ENCODE data around the gene DDX19B. TPM values are rescaled to one million over a fixed set of nuclear protein-coding genes. Genes with fewer than 3 reads are reported as not detected.

The DDX19B gene
- total RNA-seq, 6 experiments from 2014 or later = 20.8 to 30.9 (median 26.7) TPM

GRCh38 chr16:70374213-70374612 lies 75.2 kb downstream of the DDX19B start:
- DNase-seq = no peak
- Mint-ChIP-seq H3K9me3 (no peaks in the 10 kb centered on the region), H3K4me1 (ENCODE audit: low read depth) (0 out of 2 replicates have a peak, but pooled peaks cover 5% of the 10 kb centered on the region), H3K4me3 (no peak overlapping the region), H3K27me3 (ENCODE audit: insufficient read depth) (peaks cover 11% of the 10 kb centered on the region), H3K27ac (no peak overlapping the region), H3K36me3 (ENCODE audit: low read depth) (peaks cover 34% of the 10 kb centered on the region)
- TF ChIP-seq CTCF (IDR thresholded peaks at IDR 0.05) = no peak

- TF ChIP-seq CTCF (IDR thresholded peaks at IDR 0.05) = no peak
- DNase-seq = no peak
- Mint-ChIP-seq H3K4me1 (ENCODE audit: low read depth) (no peaks in the 10 kb centered on the region), H3K27ac (peak overlapping the region; percentile 31), H3K36me3 (ENCODE audit: low read depth) (peaks cover 29% of the 10 kb centered on the region), H3K4me3 (no peak overlapping the region), H3K27me3 (ENCODE audit: insufficient read depth) (peaks cover 9% of the 10 kb centered on the region), H3K9me3 (no peaks in the 10 kb centered on the region)
Observed at GRCh38 chr16:70375636-70376611, 76.9 kb downstream of the DDX19B start.

DNA sequence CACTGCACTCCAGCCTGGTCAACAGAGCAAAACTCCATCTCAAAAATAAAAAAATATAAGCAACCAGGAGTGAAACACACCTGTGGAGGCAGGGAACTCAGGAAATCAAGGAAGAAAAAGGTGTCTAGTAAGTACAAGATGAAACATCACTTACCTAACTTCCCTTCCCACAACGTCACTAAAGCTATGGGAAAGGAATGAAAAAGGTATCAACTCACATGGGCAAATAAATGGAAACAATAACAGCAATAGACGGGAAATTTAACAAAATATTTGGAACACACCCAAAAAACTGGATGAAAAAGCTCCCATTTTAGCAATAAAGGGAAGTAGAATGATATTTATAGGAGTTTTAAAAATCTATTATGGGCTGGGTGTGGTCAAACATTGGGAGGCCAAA lies 78.8 kb downstream of the DDX19B start:
- Mint-ChIP-seq H3K4me1 (ENCODE audit: low read depth) (no peaks in the 10 kb centered on the region), H3K9me3 (no peaks in the 10 kb centered on the region), H3K27ac (no peak overlapping the region), H3K27me3 (ENCODE audit: insufficient read depth) (peaks cover 9% of the 10 kb centered on the region), H3K4me3 (no peak overlapping the region), H3K36me3 (ENCODE audit: low read depth) (peaks cover 25% of the 10 kb centered on the region)
- DNase-seq = no peak
- no peak for TF ChIP-seq CTCF (IDR thresholded peaks at IDR 0.05)

GRCh38 chr16:70378869-70379493 lies 80.0 kb downstream of the DDX19B start:
- peaks cover 9% of the 10 kb centered on the region for H3K27me3 Mint-ChIP-seq (ENCODE audit: insufficient read depth)
- peak overlapping the region; percentile 26; the same call in 1 of the 2 replicates for H3K27ac Mint-ChIP-seq
- H3K4me3 Mint-ChIP-seq = peak overlapping the region; percentile 93; the same call in 1 of the 2 replicates
- H3K9me3 Mint-ChIP-seq = no peaks in the 10 kb centered on the region
- peaks cover 22% of the 10 kb centered on the region for H3K36me3 Mint-ChIP-seq (ENCODE audit: low read depth)
- TF ChIP-seq CTCF (IDR thresholded peaks at IDR 0.05) = no peak
- no peaks in the 10 kb centered on the region for H3K4me1 Mint-ChIP-seq (ENCODE audit: low read depth)
- DNase-seq = no peak

- peaks cover 22% of the 10 kb centered on the region for H3K36me3 Mint-ChIP-seq (ENCODE audit: low read depth)
- DNase-seq = peak; percentile 82
- no peak for TF ChIP-seq CTCF (IDR thresholded peaks at IDR 0.05)
- peaks cover 9% of the 10 kb centered on the region for H3K27me3 Mint-ChIP-seq (ENCODE audit: insufficient read depth)
- no peaks in the 10 kb centered on the region for H3K9me3 Mint-ChIP-seq
- no peaks in the 10 kb centered on the region for H3K4me1 Mint-ChIP-seq (ENCODE audit: low read depth)
- peak overlapping the region; percentile 93 for H3K4me3 Mint-ChIP-seq
- H3K27ac Mint-ChIP-seq = peak overlapping the region; percentile 94
Observed at GRCh38 chr16:70380248-70380918, 81.4 kb downstream of the DDX19B start.

Measured in HFFc6 (cell line).